HEK293 (cell line): Measurements from ENCODE around the gene TACC2.

Experiments
- YY1 ChIP-seq: fragments of 450-650 bp; formaldehyde crosslinking; IDR thresholded peaks from 2 replicates; pipeline ENCODE4 v1.5.1; 2018; ENCODE audit warnings: missing biosample characterization, missing genetic modification characterization
- TF ChIP-seq, protein P1 (sequence below): fragments of 450-650 bp; formaldehyde crosslinking; IDR thresholded peaks from 2 replicates; pipeline ENCODE4 v1.5.1; 2016; ENCODE audit warnings: missing biosample characterization, missing genetic modification characterization

DNA sequence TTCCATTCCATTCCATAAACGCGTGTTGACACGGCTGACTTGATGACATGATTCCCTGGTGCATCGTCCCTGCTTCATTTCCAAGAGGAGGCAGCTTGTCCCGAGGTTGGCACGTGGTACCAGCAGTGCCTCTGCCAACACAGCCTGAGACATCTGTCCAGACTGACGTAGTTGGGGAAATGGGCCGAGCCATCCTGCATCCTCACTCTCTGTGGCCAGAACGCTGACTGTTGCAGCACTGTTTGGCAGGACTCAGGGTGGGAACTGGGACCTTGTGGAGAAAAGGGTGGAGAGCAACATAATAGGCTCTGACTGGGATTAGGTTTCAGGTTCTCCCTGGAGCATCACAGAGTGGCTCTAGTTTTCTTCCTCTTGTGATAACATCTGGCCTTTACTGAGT, 163.6 kb downstream of the TACC2 start:
- TF ChIP-seq, protein P1, sequence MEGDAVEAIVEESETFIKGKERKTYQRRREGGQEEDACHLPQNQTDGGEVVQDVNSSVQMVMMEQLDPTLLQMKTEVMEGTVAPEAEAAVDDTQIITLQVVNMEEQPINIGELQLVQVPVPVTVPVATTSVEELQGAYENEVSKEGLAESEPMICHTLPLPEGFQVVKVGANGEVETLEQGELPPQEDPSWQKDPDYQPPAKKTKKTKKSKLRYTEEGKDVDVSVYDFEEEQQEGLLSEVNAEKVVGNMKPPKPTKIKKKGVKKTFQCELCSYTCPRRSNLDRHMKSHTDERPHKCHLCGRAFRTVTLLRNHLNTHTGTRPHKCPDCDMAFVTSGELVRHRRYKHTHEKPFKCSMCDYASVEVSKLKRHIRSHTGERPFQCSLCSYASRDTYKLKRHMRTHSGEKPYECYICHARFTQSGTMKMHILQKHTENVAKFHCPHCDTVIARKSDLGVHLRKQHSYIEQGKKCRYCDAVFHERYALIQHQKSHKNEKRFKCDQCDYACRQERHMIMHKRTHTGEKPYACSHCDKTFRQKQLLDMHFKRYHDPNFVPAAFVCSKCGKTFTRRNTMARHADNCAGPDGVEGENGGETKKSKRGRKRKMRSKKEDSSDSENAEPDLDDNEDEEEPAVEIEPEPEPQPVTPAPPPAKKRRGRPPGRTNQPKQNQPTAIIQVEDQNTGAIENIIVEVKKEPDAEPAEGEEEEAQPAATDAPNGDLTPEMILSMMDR (tag by site-specific recombination) = no peak
- TF ChIP-seq YY1 (tag by site-specific recombination) = no peak
